Measurements from ENCODE around the gene EPYC. TPM values are rescaled to one million over a fixed set of nuclear protein-coding genes. Genes with fewer than 3 reads are reported as not detected.

Gene EPYC
- total and polyA plus RNA-seq, 2 donors (not counting 1 experiment from before 2014, with no cell fraction given), result not detected

- Histone ChIP-seq H3K4me2 (replicated peaks; ENCODE audit: low read depth, low read length, poor library complexity, severe bottlenecking) (no peak overlapping the region), H3K9me3 (ENCODE audit: control extremely low read depth in 1 of 3, control insufficient read depth in 2 of 3, insufficient read depth in 1 of 3, low read length in 2 of 3) (no peaks in the 10 kb centered on the region), H3K79me2 (ENCODE audit: control insufficient read depth, insufficient read depth, low read length) (no peaks in the 10 kb centered on the region), H4K20me1 (ENCODE audit: control insufficient read depth, insufficient read depth, low read length, poor library complexity, severe bottlenecking) (no peaks in the 10 kb centered on the region), H3K27ac (ENCODE audit: low read length in 2 of 2) (no peak overlapping the region), H2AFZ (ENCODE audit: insufficient read depth, low read depth, low read length, poor library complexity, severe bottlenecking) (no peak overlapping the region), H3K4me3 (ENCODE audit: control extremely low read depth in 1 of 5, extremely low read depth in 1 of 5, insufficient read depth in 1 of 5, low read depth in 2 of 5, low read length in 4 of 5) (no peak overlapping the region), H3K36me3 (replicated peaks in 1 of 2; ENCODE audit: control extremely low read depth in 1 of 2, control insufficient read depth in 1 of 2, extremely low read depth in 1 of 2, insufficient read depth in 2 of 2, low read length in 1 of 2) (no peaks in the 10 kb centered on the region), H3K9ac (ENCODE audit: low read length) (no peak overlapping the region), H3K27me3 (replicated peaks in 1 of 4; ENCODE audit: control extremely low read depth in 1 of 4, control insufficient read depth in 3 of 4, insufficient read depth in 4 of 4, low read length in 3 of 4) (no peaks in the 10 kb centered on the region), H3K4me1 (ENCODE audit: control insufficient read depth in 2 of 2, insufficient read depth in 2 of 2, low read length in 2 of 2) (no peaks in the 10 kb centered on the region)
- Mint-ChIP-seq H3K9me3 (ENCODE audit: insufficient read depth) (no peaks in the 10 kb centered on the region), H3K4me3 (no peak overlapping the region), H3K4me1 (no peaks in the 10 kb centered on the region), H3K27ac (no peak overlapping the region), H3K27me3 (no peaks in the 10 kb centered on the region)
- intact Hi-C loops (cut with micrococcal nuclease), result no loop called here
- CTCF ChIA-PET, result no interaction called here
- TF ChIP-seq CTCF (IDR thresholded peaks at IDR 0.05) (no peak), EZH2 (IDR thresholded peaks at IDR 0.05; ENCODE audit: borderline replicate concordance, insufficient read depth, low read depth, low read length, poor library complexity, severe bottlenecking) (no peak)
- DNase-seq, result no peak
- POLR2A ChIA-PET, result no interaction called here
- no peak for ATAC-seq (ENCODE audit: low read depth)
These were observed 32.5 kb upstream of the EPYC start for GRCh38 chr12:91037276-91037675.

- H3K36me3 ChIP-seq (replicated peaks in 1 of 2; ENCODE audit: control extremely low read depth in 1 of 2, control insufficient read depth in 1 of 2, extremely low read depth in 1 of 2, insufficient read depth in 2 of 2, low read length in 1 of 2), result no peaks in the 10 kb centered on the region
- no peak overlapping the region for H3K4me3 ChIP-seq (ENCODE audit: control extremely low read depth in 1 of 5, extremely low read depth in 1 of 5, insufficient read depth in 1 of 5, low read depth in 2 of 5, low read length in 4 of 5)
- H3K27ac Mint-ChIP-seq, result no peak overlapping the region
- no peaks in the 10 kb centered on the region for H3K79me2 ChIP-seq (ENCODE audit: control insufficient read depth, insufficient read depth, low read length)
- no peaks in the 10 kb centered on the region for H3K9me3 Mint-ChIP-seq (ENCODE audit: insufficient read depth)
- ChIA-PET CTCF (no interaction called here), POLR2A (no interaction called here)
- no peak for TF ChIP-seq EZH2 (IDR thresholded peaks at IDR 0.05; ENCODE audit: borderline replicate concordance, insufficient read depth, low read depth, low read length, poor library complexity, severe bottlenecking)
- TF ChIP-seq CTCF (IDR thresholded peaks at IDR 0.05), result no peak
- peaks cover 2% of the 10 kb centered on the region for H3K27me3 Mint-ChIP-seq
- H3K4me1 ChIP-seq (ENCODE audit: control insufficient read depth in 2 of 2, insufficient read depth in 2 of 2, low read length in 2 of 2), result no peaks in the 10 kb centered on the region
- DNase-seq (no peak), ATAC-seq (ENCODE audit: low read depth) (no peak)
- no peaks in the 10 kb centered on the region for H3K27me3 ChIP-seq (replicated peaks in 1 of 4; ENCODE audit: control extremely low read depth in 1 of 4, control insufficient read depth in 3 of 4, insufficient read depth in 4 of 4, low read length in 3 of 4)
- H3K9me3 ChIP-seq (ENCODE audit: control extremely low read depth in 1 of 3, control insufficient read depth in 2 of 3, insufficient read depth in 1 of 3, low read length in 2 of 3), result no peaks in the 10 kb centered on the region
- no peak overlapping the region for H3K4me3 Mint-ChIP-seq
- intact Hi-C loops (cut with micrococcal nuclease), result no loop called here
- no peak overlapping the region for H3K9ac ChIP-seq (ENCODE audit: low read length)
- H2AFZ ChIP-seq (ENCODE audit: insufficient read depth, low read depth, low read length, poor library complexity, severe bottlenecking), result no peak overlapping the region
- no peak overlapping the region for H3K4me2 ChIP-seq (replicated peaks; ENCODE audit: low read depth, low read length, poor library complexity, severe bottlenecking)
- no peaks in the 10 kb centered on the region for H3K4me1 Mint-ChIP-seq
- WGBS (ENCODE audit: insufficient coverage), result no CpG with 5 or more reads among the region's 2 CpGs
- no peak overlapping the region for H3K27ac ChIP-seq (ENCODE audit: low read length in 2 of 2)
- no peaks in the 10 kb centered on the region for H4K20me1 ChIP-seq (ENCODE audit: control insufficient read depth, insufficient read depth, low read length, poor library complexity, severe bottlenecking)
These were observed 28.5 kb upstream of the EPYC start for GRCh38 chr12:91033251-91033650.
